Cardiac fibroblast (primary cell): ENCODE results near the gene CHN2.
A peak's percentile ranks its signal among the peaks of the same experiment; 100 is the strongest.

Experiments used
- DNase-seq, 2 donors: peaks; one replicate each; pipeline versions ENCODE4 v3.0.0 to v3.0.0-alpha.2; 2010; ENCODE audit warnings: low read depth in 2 of 2
- H3K4me3 ChIP-seq, 2 donors: replicated peaks in 1 of 2; 1 replicate in 1 of 2; 2 replicates in 1 of 2; pipeline ENCODE4 v1.5.1; 2011; ENCODE audit warnings: low read depth in 2 of 2, low read length in 2 of 2, mild to moderate bottlenecking in 2 of 2, moderate library complexity in 1 of 2
- CTCF ChIP-seq: IDR thresholded peaks from one replicate; pipeline ENCODE4 v1.5.1; 2011; ENCODE audit warnings: low read depth, mild to moderate bottlenecking, low read length, inconsistent platforms

The CHN2 gene

GRCh38 chr7:29454899-29455451, 260.4 kb downstream of the CHN2 start:
- no peak for DNase-seq
- H3K4me3 ChIP-seq, result no peak overlapping the region
- TF ChIP-seq CTCF, result no peak

DNA sequence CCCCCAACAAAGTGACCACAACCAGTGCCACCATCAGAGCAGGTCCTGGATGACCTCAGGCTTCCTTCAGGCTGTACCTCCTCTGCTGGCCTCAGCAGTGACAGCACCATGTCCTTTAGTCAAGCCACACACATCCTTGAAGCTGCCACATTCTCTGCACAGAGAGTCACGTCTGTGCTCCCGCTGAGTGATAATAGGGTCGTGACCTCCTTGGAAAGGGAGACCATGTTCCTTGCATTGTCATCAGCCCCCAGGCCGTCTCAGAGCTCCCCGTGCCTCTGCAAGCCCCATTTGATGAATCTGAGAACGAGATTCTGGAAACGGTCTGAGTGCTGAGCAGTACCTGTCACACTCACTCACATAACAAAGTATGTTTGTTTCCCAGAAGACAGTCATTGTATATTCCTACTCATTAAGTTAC, 262.6 kb downstream of the CHN2 start:
- no peak for TF ChIP-seq CTCF
- DNase-seq, result no peak
- H3K4me3 ChIP-seq, result no peak overlapping the region

- H3K4me3 ChIP-seq, result no peak overlapping the region
- DNase-seq, result peak; percentile 49 to 56
- TF ChIP-seq CTCF, result no peak
Measured at GRCh38 chr7:29457565-29458011, 263.0 kb downstream of the CHN2 start.

GRCh38 chr7:29458933-29459332, 264.4 kb downstream of the CHN2 start:
- TF ChIP-seq CTCF, result no peak
- no peak for DNase-seq

DNA sequence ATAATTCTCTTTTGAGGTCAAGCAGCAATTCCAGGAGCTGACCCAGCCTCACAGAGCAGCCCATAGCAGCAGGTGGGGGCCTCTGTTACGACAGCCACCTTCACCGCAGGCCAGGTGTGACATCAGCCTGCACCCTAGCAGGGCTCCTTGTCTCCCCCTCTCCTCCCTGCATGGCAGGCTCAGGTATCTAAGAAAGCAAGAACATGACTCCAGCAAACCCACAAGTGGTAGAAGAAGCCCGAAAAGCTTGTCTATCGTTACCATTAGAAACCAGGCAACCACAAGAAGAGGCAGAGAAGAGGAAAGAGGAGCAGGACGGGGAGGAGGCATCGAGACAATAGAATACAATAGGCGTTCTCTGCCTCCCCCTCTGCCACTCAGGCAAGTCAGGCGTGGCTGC, 265.0 kb downstream of the CHN2 start:
- no peak overlapping the region for H3K4me3 ChIP-seq
- no peak for TF ChIP-seq CTCF
- DNase-seq, result no peak

More at GRCh38 chr7:29458933-29459332, 264.4 kb downstream of the CHN2 start:
- H3K4me3 ChIP-seq, result no peak overlapping the region

DNA sequence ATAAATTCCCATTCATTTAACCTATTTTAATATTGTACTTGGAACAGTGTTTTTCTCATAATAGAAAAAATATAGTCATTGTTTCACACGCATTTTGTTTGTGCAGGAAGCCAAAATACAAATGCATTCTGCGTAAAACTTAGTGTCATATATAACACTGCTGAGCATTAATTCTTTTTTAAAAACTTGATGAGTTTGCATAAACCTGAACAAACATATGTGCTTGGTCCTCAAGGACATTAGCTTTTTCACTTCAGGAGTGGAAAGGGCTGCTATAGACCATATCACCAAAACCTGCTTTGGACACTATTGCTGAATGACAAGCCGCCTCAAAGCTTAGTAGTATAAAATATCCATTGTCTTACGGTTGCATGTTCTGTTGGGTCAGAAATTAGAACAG, 267.4 kb downstream of the CHN2 start:
- no peak for DNase-seq
- TF ChIP-seq CTCF, result no peak
- no peak overlapping the region for H3K4me3 ChIP-seq
